HepG2 (cell line): ENCODE data around the gene NDUFB10. TPM values are rescaled to one million over a fixed set of nuclear protein-coding genes. Genes with fewer than 3 reads are reported as not detected.

Source experiments
- ARID4A ChIP-seq: sonication (generic); formaldehyde crosslinking; IDR thresholded peaks from 2 replicates; pipeline ENCODE4 v1.5.0; 2020; ENCODE audit warnings: mild to moderate bottlenecking, missing genetic modification reagents, borderline replicate concordance
- BCLAF1 ChIP-seq: fragments of 450-650 bp; IDR thresholded peaks from 2 replicates; pipeline ENCODE4 v1.6.1; 2017; ENCODE audit warnings: mild to moderate bottlenecking
- ELF4 ChIP-seq: sonication (generic); formaldehyde crosslinking; IDR thresholded peaks from 2 replicates; pipeline ENCODE4 v1.5.0; 2020; ENCODE audit warnings: missing genetic modification reagents, mild to moderate bottlenecking, moderate library complexity, borderline replicate concordance
- GTF3A ChIP-seq: sonication (generic); formaldehyde crosslinking; conservative IDR thresholded peaks from 2 replicates; pipeline ENCODE4 v1.4.0; 2020; ENCODE audit warnings: mild to moderate bottlenecking, missing genetic modification reagents
- NCOA1 ChIP-seq: sonication (generic); formaldehyde crosslinking; IDR thresholded peaks from 2 replicates; pipeline ENCODE4 v1.9.0; 2021; ENCODE audit warnings: missing genetic modification reagents
- PATZ1 ChIP-seq: sonication (generic); formaldehyde crosslinking; IDR thresholded peaks from 2 replicates; pipeline ENCODE4 v1.4.0; 2020; ENCODE audit warnings: missing genetic modification reagents
- PLSCR1 ChIP-seq: sonication (generic); formaldehyde crosslinking; IDR thresholded peaks from 2 replicates; pipeline ENCODE4 v1.5.0; 2020; ENCODE audit warnings: missing genetic modification reagents, mild to moderate bottlenecking, borderline replicate concordance
- TCF7L2 ChIP-seq: IDR thresholded peaks from 2 replicates; pipeline ENCODE4 v1.6.1; 2011; ENCODE audit warnings: mild to moderate bottlenecking, low read depth, low read length, moderate library complexity
- TFDP1 ChIP-seq: IDR thresholded peaks from 2 replicates; pipeline ENCODE4 v1.6.1; 2016; ENCODE audit warnings: missing compliant biosample characterization, missing genetic modification reagents, borderline replicate concordance
- ZFP37 ChIP-seq: sonication (generic); formaldehyde crosslinking; IDR thresholded peaks from 2 replicates; pipeline ENCODE4 v1.4.0; 2020; ENCODE audit warnings: missing genetic modification reagents, borderline replicate concordance
- ZNF263 ChIP-seq: sonication (generic); formaldehyde crosslinking; IDR thresholded peaks from 2 replicates; pipeline ENCODE4 v1.4.0; 2020; ENCODE audit warnings: missing genetic modification reagents
- ZNF547 ChIP-seq: sonication (generic); formaldehyde crosslinking; IDR thresholded peaks from 2 replicates; pipeline ENCODE4 v1.5.1; 2020; ENCODE audit warnings: mild to moderate bottlenecking, missing genetic modification reagents
- ZNF570 ChIP-seq: sonication (generic); formaldehyde crosslinking; IDR thresholded peaks from 2 replicates; pipeline ENCODE4 v1.4.0; 2020; ENCODE audit warnings: mild to moderate bottlenecking, missing genetic modification reagents, borderline replicate concordance
- ZNF607 ChIP-seq: sonication (generic); formaldehyde crosslinking; IDR thresholded peaks from 2 replicates; pipeline ENCODE4 v1.5.1; 2020; ENCODE audit warnings: missing genetic modification reagents, mild to moderate bottlenecking, borderline replicate concordance
- ZNF678 ChIP-seq: sonication (generic); formaldehyde crosslinking; IDR thresholded peaks from 2 replicates; pipeline ENCODE4 v1.4.0; 2020; ENCODE audit warnings: mild to moderate bottlenecking, missing genetic modification reagents
- ZNF816 ChIP-seq: sonication (generic); formaldehyde crosslinking; IDR thresholded peaks from 2 replicates; pipeline ENCODE4 v1.8.0; 2022; ENCODE audit warnings: missing genetic modification reagents, mild to moderate bottlenecking, borderline replicate concordance
- polyA plus RNA-seq, 8 experiments: library from polyadenylated mRNA; depleted of rRNA in 3 of 8; stranded (reverse) in 7 of 8; unstranded in 1 of 8; fragments of >200 nt; fragmentation: Illumina TruSeq in 4 of 8; extraction: Trizol in 4 of 8; gene quantifications; 2 replicates each; pipeline versions ENCODE4 v1.2.1 to v1.2.3, GENCODE V29; 2011 to 2016; ENCODE audit warnings: low read depth in 4 of 8, missing spikeins in 1 of 8, mixed read lengths in 1 of 8; ENCODE audit not compliant: insufficient read depth in 1 of 8
- total RNA-seq, 5 experiments: library from RNA; depleted of rRNA; stranded (reverse); fragments of >200 nt; fragmentation: Illumina TruSeq; extraction: Trizol; gene quantifications; 2 replicates each; pipeline ENCODE4 v1.2.3, GENCODE V29; 2016; ENCODE audit warnings: low read depth in 1 of 5

The NDUFB10 gene
- total and polyA plus RNA-seq, 2 of the 13 experiments (the other 11 are each of a cell fraction or from before 2014, with no cell fraction given): 68.6 to 157 TPM

- TF ChIP-seq ARID4A (peak; percentile 91), ELF4 (CRISPR knock-in tag) (no peak), ZFP37 (CRISPR knock-in tag) (no peak), ZNF263 (CRISPR knock-in tag) (peak; percentile 22), ZNF816 (CRISPR knock-in tag) (no peak), ZNF547 (CRISPR knock-in tag) (no peak; the same call in 1 of the 2 replicates), ZNF607 (CRISPR knock-in tag) (peak; percentile 68; the same call in 1 of the 2 replicates), PATZ1 (CRISPR knock-in tag) (peak; percentile 22; the same call in 1 of the 2 replicates), GTF3A (CRISPR knock-in tag) (no peak), TCF7L2 (no peak), PLSCR1 (CRISPR knock-in tag) (no peak; the same call in 1 of the 2 replicates), BCLAF1 (no peak), NCOA1 (no peak), TFDP1 (CRISPR knock-in tag) (peak; percentile 80; the same call in 1 of the 2 replicates), ZNF678 (CRISPR knock-in tag) (no peak), ZNF570 (no peak)
These were observed 16.3 kb upstream of the NDUFB10 start, which contains the start of gene MSRB1 (continued) for GRCh38 chr16:1942810-1943726.
